LHCN-M2 (cell line): ENCODE measurements around the gene ZNF485. TPM values are rescaled to one million over a fixed set of nuclear protein-coding genes. Genes with fewer than 3 reads are reported as not detected.
"Not testable (repeated sequence)": the region's sequence is repeated elsewhere in the genome, so short reads cannot be mapped to it uniquely, and the experiment has no call there.

Experiments
- DNase-seq: peaks from one replicate; pipeline ENCODE4 v3.0.0-alpha.2; 2012; ENCODE audit warnings: low read depth
- polyA plus RNA-seq: library from polyadenylated mRNA; unstranded; fragments of >200 nt; gene quantifications from one replicate; pipeline ENCODE4 v1.2.1, GENCODE V29; 2012; ENCODE audit warnings: missing spikeins
- total RNA-seq: library from RNA; depleted of rRNA; stranded (reverse); fragments of >200 nt; gene quantifications from 2 replicates; pipeline ENCODE4 v1.2.3, GENCODE V29; 2014; rRNA removed

Gene ZNF485
- total RNA-seq: 6.2 and 6.4 TPM in 2 replicates
- 1.7 TPM for polyA plus RNA-seq

DNA sequence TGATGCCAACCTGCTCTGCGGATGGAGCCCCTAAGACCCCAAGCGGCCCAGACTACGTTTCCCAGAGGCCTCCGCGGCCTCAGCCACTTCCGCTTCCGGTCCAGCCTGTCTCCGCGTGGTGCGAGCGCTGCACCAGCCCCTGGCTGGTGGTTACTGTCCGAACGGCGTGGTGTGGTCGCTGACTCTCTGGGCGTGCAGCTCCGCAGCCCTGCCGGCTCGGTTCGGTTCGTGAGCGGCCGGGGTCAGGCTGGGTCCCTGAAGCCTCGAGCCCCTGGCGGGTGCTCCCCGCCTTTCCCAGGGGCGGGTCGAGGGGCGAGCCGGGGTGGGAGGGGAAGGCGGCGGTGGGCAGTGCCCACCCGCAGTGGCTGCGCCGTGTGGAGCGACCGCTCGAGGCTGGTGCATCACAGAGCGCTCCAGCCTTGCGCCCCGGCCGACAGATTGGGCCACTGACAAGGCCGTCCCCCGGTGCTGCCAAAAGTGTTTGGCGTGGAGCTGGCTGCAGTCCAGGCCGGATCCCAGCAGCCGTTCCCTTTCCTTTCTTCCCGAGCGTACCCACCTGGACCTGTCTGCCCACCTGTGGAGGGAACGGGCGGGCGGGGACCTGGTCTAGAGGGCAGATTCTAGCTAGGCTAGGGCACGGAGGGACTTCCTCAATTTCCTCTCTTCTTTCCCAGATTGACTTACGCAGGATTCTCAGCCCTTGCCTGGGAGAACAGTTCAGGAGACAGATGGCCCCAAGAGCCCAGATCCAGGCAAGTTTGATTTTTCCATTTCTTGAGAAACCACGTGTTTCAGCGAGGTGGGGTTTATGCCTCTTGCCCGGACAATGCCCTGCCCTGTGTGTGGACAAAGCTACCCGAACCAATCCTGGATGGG lies at the start of gene ZNF485:
Gene ZNF485 (plus strand): TSS at position 116 of the 876 bp plus-strand sequence. CDS start 613 bp downstream, at position 729.
- DNase-seq: peak; percentile 61

DNA sequence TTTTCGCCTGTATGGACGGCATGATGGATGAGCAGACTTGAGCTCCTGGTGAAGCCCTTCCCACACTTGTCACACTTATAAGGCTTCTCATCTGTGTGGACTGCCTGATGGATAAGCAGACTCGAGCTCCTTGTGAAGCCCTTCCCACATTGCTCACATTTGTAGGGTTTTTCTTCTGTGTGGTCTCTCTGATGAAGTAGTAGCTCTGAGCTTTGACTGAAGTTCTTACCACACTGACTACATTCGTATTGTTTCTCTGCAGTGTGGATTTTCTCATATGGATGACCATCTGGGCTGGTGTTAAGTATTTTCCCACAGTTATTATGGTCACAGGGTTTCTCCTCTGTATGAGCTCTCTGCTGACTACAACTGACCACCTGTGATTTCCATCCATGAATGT lies 49.0 kb upstream of the ZNF485 start:
- no peak for DNase-seq

DNA sequence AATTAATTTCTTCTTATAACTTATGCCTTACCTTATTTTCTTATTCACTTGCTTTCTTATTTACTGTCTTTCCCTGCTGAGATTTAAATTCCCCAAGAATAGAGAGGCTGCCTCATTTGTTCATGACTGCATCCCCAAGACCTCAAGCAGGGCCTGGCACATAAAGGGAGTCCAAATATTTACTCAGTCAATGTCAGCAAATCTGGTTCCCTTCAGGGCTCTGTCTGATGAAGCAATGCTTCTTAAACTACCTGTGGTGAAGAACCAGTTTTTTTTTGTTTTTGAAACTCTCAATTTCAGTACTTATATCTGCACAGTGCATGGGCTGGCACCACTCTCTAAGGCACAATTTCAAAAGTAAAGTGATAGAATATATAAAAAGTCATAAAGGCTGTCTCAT lies 36.6 kb upstream of the ZNF485 start:
- no peak for DNase-seq

DNA sequence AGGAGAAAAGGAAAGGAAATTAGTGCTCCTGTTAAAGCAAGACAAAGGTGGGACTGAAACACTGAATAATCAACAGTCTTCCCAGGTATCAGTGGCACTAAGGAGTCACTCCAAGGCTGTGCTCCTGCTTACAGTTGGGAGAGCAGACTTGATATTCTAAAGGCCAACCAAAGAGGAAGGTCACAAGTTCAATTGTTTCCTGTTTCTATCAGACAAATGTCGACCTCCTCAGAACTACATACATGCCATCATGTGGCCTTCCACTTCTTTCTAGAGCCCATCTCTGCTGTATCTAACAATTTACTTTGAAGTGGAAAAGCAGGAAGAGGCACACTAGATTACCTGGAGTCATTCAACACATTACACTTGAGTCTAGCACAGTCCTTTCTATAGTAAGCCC lies 35.3 kb upstream of the ZNF485 start:
- no peak for DNase-seq

DNA sequence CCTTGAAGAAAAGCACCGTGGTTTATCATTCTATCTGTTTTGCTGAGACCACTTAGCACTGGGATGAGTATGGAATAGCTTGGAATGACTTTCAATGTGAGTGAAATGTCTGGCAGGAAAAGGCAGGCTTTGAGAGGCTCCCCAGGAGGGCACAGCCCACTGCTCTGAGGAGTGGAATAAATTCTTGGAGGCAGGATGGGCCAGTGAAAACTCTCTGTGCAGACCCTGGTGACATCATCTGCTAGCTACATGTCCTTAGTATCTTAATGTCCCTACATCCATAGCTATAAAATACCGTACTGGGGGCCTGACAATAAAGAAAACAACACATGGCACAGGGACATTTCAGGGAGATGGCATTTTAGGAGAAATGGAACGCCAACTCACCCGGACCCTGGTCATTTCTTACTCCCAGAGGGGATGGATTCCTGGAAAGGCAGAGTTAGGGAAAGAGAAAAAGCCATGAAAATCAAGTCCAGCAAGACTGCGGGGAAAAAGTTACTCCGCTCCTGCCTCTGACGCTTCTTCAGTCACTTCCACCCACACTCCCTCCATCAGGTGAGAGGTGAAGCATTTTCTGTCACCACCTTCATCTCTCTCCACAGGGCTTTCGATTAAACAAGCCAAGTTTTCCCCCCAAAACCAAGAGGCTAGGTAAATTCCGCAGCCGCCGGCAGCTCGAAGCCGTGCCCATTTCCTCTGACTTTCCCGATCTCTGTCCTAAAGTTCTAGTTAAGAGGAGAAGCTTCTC lies 32.8 kb upstream of the ZNF485 start:
- no peak for DNase-seq

DNA sequence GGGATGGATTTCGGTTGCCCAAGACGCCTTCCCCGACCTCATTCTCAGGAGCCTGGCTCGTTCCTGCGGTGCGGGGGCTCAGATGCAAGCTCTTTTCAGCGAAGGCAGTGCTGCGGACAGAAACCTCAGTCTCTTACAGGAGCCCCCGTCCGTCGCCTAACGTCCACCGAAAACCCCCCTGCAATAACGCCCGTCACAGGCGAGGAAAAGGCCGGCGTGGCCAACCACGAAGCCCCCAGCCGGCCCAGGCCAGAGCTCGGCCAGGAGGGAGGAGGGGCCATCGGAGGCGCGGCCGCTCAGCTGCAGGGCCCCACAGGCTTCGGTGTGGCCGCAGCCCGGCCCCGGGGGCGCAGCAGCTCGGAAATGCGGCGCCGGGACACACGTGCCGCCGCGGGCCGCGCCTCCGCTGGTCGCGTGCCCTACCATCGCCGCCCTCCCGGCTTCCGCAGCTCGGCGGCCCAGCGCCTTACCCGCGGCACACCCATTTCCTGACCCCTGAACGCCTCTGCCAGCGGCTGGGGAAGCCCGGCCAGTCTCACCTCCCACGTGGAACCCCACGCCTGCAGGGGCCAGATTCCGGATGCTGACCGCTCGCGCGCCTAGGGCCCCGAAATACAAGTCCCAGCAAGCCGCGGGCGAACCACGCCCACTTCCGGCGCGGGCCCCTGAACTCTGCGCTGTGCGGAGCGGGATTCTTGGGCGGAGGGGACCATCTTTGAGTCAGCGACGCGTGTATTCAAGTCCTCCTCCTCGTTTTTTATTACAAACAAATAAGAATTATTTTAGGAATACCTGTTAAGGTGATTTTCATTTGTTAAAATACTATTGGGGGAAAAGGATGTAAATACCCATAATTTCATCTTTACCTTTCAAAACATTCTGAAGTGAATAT lies 32.0 kb upstream of the ZNF485 start, which contains the start of gene ZNF239:
Gene ZNF239 (minus strand): TSS at position 616 of the 892 bp plus-strand sequence. CDS start 16,537 bp downstream, outside the sequence.
- DNase-seq: peak; percentile 69

DNA sequence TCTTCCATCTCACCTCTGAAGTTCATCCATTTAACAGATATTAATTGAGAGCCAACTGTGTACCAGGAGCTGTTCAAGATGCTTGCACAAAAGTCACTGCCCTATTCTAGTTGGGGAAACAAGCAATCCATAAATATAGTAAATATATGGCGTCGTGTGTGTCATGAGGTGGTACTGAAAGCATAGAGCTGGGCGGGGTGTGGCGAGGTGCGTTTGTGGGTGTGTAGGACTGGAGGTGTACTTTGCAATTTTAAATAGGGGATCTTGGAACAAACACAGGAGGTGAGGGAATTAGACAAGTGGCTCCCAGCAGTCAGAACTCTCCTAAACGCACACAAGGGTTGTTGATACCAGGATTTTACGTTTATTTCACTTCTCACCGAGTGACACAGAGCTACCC lies 31.3 kb upstream of the ZNF485 start:
- no peak for DNase-seq

DNA sequence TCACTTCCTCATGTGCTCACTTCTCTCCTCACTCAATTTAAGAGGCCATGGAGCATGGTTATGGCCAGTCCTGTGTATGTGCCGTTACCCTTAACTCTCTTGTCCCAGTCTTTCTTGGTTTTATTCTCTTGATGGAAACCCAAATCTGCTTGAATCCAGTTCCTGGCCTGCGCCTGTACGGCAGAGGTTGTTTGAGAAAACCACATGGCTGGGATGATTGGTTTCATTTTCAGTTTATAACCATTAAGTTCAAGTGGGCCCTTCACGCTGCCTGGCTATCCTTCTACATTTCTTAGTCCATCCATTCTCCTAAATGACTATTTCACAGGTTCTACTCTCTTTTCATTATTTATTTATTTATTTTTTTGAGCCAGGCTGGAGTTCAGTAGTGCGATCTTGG lies 30.2 kb upstream of the ZNF485 start:
- no peak for DNase-seq

DNA sequence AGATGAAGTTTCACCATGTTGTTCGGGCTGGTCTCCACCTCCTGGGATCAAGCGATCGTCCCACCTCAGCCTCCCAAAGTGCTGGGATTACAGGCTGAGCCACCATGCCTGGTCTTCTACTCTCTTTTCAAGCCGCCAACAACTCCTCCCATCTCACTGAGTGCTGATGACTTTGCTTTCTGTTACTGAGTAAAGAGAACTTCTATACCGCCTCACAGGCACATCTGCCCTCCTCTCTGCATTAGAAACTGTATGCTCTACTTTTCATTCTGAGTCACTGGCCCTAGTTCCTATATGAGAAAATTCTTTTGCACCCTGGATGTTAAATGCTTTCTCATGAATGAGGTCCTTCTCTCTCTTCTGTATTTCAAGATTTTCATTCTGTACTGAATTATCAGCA lies 29.7 kb upstream of the ZNF485 start:
- no peak for DNase-seq

DNA sequence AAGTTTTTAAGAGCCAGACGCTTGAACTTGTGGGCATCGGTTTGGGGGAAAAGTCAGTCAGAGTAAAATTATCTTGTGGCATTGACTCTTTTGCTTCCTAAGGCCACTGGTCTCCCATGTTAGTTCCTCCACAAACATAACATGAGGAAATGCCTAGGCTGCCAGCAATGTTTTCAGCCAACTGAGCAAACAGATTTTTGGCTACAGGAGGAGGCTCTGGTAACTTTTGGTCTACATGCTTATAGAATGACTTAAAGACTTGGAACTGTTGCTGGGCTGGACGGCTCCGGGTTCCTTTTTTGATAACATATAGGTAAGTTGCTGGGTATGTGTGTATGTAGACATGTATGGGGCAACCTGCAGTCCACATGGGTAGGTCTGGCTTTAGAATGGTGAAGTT lies 22.2 kb upstream of the ZNF485 start:
- no peak for DNase-seq

DNA sequence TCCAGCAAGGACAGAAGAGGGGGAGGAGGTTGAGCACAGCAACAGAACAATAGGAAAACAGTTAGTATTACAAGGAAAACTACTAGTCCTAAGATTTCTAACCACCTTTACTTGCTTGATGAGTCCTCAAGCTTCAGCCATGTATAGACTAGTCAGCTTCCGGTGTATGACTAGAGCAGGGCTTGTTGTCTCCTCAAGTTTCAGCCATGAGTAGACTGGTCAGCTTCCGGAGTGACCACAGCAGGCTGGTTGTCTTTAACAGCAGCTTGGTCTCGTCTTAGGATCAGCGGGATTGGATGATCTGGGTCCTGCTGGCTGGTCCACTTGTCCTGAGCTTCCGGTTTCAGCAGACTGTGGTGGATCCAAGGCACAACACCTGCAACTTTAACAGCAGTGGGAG lies 21.2 kb upstream of the ZNF485 start:
- DNase-seq: peak; percentile 69

DNA sequence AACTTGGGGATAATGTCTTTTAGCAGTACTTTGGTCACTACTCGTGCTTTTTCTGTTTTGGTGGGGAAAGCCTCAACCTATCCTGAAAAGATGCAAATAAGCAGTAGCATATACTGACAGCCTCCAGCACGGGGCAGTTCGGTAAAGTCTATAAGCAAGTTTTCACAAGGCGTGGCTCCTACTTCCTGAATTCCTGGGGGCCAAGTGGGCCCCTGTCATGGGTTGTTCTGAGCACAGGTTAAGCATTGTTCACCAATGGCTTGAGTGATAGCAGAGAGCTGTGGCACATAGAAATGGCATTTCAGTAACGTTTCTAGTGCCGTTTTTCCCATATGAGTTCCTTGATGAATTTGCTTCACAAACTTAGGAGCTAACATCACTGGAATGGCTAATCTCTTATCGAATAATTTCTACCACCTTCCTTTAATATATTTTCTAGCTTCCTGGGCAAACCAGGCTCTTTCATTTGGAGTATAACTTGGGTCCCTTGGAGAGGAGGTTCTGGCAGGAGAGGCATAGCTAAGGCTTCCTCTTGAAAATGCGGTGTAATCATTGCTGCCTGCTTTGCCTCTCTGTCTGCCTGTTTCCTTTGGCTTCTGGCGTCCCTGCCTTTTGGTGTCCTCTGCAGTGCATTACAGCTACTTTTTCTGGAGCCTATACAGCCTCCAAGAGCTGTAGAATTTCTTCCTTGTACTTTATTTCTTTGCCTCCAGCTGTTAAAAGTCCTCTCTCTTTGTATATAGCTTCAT lies 20.1 kb upstream of the ZNF485 start:
- no peak for DNase-seq

DNA sequence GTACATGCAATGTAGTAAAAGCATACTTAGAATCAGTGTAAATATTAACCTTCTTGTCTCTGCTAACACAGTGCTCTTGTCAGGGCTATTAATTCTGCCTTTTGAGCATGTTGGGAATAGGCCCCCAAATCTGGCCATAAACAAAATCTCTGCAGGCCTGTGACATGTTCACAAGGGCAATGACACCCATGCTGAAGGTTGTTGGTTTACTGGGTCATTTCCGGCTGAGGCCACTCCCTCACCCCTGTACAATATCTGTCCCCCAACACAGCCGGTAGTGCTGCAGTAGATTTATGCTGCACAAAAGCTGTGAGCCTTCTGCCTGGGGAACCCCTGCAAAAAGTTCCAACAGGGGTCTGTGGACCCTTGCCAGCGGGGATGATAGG lies 19.5 kb upstream of the ZNF485 start:
- not testable (repeated sequence) for DNase-seq

DNA sequence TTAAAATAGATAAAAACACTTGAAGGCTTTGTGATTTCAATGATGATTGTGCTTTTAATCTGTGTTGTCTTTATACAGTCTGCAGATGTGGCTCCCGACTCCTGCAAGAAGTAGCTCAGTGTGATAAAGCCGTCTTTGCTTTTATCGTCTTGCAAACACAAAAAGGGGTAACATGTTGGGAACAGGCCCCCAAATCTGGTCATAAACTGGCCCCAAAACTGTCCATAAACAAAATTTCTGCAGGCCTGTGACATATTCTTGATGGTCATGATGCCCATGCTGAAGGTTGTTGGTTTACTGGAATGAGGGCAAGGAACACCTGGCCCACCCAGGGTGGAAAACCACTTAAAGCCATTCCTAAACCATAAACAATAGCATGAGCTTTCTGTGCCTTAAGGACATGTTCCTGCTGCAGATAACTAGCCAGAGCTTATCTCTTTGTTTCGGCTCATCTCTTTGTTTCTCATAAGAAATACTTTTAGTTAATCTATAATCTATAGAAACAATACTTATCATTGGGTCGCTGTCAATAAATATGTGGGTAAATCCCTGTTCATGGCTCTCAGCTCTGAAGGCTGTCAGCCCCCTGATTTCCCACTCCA lies 14.8 kb upstream of the ZNF485 start:
- no peak for DNase-seq

DNA sequence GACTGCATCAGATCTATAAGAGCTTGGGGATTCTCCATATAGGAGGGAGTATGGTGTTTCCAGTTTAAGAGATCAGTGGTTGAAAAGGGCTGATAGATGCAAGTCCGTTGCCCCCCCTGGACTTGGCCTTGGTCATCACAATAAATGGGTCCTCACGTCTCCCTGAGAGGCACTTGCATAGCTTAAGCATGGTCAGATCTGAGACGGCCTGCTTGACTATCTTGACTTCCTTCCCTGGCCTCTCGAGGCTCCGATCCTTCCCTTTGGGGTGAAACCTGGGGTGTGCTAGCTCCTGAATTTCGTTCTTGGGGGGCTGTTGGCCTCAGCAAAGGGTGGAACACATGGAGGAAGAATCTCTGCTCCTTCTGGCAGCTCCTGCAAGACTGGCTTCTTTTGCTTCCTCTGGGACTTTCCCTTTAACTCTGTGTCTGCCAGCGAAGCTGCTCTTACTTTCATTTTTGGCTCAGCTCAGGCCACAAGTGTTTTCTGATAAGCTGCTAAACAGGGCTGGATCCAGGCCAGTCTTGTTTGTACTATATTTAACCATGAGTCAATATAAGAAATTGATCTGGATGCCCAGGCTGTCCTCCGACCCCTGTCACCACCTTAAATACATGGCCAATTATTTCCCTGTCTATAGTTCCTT lies 11.2 kb upstream of the ZNF485 start:
- peak; percentile 57 for DNase-seq

DNA sequence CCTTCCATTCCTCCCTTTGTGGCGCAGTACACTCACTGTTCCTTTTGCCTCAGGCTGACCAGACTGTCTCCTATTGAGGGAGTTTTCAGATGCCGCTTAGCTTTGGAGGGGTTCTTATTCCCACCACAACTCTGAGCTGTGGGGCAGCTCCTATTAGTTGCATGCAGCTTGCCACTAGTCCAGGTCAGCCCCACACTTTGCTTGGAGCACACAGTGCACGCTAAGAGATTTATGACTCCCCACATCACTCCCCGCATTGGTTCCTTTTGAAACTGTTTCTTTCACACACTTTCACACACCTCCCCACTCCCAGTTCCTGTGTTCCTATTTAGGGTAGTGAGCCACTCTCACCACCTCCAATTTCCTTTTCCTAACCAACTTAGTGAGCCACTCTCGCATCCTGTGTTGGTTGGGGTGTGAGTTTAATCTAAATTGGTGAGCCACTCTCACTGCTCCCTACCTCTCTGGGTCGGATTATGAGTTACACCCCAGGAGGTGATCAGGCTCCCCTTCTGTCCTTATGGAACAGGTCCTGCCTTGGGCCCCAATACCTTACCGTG lies 10.4 kb upstream of the ZNF485 start:
- DNase-seq: peak; percentile 14

DNA sequence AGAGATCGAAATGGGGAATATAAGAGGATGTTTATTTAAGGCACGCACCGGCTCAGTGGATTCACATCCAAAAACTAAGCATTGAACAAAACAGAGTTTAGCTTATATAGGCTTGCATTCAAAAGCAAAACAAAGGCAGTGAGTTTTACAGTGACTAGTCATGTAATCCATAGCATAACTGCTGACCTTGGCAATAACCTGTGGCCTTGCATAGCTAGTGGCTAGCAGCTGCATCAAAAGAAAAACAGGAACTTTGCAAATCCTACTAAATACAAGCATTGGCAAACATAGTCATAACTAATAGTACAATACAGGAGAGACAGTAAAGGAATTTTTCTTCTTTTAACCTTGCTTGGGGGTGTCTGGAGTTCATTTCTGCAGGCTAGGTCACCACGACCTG lies 9.7 kb upstream of the ZNF485 start:
- no peak for DNase-seq

DNA sequence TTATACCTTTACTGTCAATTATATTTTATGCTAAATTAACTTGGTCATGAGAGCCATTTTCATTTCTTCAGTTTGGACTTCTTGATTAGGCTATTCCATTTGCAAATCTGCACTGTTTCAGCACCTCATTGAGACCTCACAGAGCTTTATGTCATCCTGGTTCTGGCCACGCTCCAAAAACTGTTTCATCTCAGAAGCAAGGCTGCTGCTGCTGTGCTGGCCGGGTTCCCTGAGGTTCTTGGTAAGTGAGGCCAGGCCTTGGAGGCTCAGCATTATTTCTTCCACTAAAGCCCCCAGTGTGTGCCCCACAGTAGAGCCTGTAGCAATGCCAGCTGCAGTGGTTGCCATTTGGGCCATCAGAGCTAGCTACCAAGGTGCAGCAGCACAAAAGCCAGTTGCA lies 7.8 kb upstream of the ZNF485 start:
- no peak for DNase-seq

DNA sequence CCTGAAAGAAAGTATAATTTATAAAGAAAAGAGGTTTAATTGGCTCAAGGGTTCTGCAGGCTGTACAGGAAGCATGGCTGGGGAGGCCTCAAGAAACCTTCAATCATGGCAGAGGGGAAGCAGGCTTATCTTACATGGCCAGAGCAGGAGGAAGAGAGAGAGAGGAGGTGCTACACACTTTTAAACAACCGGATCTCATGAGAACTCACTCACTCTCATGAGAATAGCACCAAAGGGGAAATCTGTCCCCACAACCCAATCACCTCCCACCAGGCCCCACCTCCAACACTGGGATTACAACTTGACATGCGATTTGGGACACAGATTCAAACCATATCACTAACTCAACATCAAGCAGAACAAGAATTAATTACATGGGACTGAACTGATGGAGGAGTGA lies 6.9 kb upstream of the ZNF485 start:
- DNase-seq: no peak

DNA sequence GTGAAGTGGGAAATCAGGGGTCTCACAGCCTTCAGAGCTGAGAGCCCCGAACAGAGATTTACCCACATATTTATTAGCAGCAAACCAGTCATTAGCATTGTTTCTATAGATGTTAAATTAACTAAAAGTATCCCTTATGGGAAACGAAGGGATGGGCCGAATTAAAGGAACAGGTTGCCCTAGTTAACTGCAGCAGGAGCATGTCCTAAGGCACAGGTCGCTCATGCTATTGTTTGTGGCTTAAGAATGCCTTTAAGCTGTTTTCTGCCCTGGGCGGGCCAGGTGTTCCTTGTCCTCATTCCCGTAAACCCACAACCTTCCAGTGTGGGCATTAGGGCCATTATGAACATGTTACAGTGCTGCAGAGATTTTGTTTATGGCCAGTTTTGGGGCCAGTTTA lies 4.7 kb upstream of the ZNF485 start:
- DNase-seq: not testable (repeated sequence)
